ENCODE data around the gene ABLIM2.

Gene ABLIM2

GRCh38 chr4:8115916-8116315 lies 42.7 kb downstream of the ABLIM2 start:
- DNase-seq, result no peak

DNA sequence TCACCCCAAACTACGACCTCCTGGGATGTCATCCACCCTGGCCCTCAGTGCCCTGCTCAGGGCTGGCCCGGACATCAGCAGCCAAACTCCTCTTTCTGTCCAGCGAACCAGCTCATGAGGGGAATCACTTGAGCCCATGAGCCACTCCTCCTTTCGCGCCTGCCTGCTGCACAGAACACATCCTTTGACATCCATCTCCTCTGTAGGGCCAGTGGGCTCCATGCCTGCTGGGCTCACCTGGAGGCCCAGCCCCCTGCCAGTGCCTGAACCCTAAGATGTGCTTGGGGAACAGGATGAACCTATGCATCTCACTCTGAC lies 43.5 kb downstream of the ABLIM2 start:
- DNase-seq, result no peak

- DNase-seq, result no peak
Measured at GRCh38 chr4:8114456-8115202, 44.0 kb downstream of the ABLIM2 start.

DNA sequence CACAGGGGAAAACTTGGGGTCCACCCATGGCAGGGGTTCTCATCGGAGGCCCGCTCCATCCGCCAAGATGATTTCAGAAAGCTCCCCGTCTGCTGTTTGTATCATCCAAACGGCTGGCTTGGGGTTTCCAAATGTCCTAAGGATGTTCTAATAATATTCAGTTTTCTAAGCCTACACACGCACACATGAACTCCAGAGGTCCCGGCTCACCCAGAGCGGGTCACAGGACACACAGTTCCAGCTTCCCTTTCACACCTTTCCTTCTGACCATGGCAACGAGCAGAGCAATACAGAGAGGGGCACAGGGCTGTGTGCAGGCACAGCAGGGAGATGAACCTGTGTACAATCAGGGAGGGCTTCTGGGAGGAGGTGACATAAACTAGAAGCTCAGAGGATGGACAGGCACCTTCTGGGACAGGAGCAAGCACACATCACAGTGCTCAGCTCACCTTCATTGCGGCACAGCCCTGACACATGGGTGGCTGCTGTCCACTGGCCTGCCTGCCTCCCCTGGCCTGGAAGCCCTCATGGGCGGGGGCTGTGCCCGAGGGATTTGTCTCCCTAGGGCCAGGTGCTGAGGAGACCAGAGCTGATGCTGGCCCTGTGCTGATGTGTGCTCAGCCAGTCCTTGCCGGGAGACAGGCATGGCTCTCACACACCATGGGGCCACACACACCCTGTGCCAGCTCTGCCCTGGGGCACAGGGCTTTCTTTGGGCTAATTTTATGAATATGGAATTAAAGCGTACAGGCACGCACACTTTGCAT lies 44.8 kb downstream of the ABLIM2 start:
- DNase-seq, result no peak

DNA sequence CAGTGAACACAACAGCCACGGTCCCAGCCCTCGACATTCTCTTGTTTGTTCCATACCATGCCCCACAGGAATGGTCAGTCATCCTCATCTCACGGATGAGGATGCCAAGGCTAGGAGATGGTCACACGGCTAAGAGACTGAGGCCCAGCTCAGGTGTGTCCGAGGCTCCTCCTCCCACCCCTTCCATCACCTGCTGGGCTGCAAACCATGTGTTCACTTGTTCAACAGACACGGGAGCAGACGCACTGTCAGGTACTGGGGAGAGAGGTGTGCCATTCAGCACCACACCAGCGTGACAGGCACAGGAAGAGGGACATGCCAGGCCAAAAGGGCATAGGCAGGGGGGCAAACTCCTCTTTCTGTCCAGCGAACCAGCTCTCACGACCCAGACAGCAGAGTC lies 45.9 kb downstream of the ABLIM2 start:
- no peak for DNase-seq

GRCh38 chr4:8112036-8112576 lies 46.5 kb downstream of the ABLIM2 start:
- DNase-seq, result no peak

DNA sequence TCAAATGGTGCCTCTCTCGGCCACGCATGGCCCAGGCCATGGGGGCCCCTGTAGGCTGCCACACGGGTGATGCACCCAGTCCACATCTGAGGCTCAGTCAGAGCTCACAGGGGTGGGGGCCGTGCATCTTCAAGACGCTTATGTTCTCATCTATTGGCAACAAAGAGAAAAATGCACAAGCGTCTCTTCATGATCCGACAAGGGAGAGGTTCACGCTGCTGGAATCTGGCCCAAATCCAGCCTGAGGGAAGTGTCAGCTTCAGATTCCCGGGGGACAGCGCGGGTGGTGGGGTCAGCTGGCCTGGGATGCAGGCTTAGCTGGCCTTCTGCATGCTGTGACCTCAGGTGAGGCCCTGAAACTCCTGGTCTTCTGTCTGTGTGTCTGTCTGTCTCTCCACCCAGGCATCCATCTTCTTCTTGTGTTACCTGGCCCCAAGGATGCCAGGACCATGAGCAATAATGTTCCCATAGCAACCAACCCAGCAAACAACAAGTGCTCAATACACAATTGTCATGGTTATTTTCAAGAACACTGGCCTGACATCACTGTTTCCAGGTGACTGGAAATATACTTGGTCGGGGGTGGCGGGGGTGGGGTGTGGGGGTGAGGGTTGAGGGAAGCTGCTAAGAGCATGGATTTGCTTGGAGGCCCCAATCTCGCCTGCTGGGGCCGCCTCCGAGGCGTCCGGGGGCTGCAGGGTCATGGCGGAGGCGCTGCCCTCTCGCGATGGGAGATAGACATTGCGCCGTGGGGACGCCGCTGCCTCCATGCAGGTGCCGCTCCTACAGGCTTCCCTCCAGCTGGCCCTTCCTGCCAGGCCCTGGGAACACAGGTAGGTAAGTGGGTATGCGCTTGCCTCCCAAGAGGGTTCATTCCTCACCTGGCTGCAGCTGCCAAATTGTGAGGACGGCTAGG lies 48.3 kb downstream of the ABLIM2 start:
- no peak for DNase-seq

- no peak for DNase-seq
Measured at GRCh38 chr4:8109406-8110065, 49.1 kb downstream of the ABLIM2 start.

- no peak for DNase-seq
Measured at GRCh38 chr4:8108991-8109390, 49.6 kb downstream of the ABLIM2 start.

GRCh38 chr4:8108261-8108660 lies 50.4 kb downstream of the ABLIM2 start:
- no peak for DNase-seq

GRCh38 chr4:8107146-8107657 lies 51.4 kb downstream of the ABLIM2 start:
- no peak for DNase-seq

DNA sequence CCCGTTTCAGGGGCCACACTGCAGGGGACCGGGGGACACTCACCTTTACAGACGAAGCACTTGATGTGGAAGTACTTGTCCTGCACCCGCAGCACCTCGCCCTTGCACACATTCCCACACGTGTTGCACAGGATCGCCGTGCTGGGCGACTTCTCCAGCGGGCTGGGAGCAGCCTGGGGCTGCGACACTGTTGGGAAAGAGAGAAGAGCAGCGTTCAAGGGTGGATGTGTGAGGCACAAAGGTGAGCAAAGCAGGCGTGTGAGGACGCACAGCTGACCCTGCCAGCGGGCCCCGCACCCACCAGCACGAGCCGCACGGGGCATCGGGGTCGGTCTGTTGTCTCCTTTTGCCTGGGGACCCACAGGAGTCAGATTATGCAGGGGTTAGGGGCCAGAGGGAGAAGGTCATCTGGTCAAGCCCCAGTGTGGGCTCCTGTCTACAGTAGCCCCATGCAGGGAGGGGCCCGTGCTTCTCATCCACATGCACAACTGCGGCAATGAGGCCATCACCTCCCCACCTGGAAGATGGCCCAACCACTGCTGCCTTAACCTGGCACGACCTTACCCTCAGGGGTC lies 52.1 kb downstream of the ABLIM2 start:
- no peak for DNase-seq

GRCh38 chr4:8105306-8106100 lies 53.1 kb downstream of the ABLIM2 start:
- DNase-seq, result no peak

DNA sequence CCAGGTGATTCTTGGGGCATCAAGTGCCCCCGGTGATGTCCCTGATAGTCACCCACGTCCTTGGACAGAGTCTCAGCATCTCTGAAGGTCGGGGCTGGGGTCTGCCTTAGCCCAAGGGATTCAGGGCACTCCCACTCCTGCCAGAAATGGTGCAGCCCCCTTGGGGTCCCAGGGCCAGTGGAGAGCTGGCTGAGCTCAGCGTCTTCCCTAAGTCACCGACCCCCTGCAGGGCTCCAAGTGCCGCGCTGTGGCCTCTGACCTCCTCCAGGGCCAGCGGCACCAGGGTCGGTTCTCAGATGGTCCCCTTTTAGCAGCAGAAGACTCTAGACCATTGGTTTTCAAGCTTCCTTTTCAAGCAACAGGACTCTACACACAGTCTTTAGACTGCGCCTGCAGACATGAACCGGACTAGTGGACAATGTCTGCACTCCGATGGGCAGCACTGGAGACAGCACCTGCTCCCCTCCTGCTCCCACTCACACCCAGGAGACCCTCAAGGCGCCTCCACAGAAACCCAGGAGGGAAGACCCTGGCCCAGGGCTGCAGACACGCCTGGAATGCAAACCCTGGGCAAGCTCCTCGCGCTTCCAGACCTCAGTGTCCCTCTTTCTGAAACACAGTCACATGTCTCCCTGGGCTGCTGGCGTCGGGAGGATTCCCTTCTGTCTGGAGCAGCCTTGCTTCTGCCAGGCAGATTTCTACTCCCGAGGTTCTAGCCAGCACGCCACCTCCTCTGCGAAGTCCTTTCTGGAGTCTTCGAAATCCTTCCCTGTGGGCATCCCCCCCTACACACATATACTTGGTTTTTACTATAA lies 53.9 kb downstream of the ABLIM2 start:
- DNase-seq, result no peak

DNA sequence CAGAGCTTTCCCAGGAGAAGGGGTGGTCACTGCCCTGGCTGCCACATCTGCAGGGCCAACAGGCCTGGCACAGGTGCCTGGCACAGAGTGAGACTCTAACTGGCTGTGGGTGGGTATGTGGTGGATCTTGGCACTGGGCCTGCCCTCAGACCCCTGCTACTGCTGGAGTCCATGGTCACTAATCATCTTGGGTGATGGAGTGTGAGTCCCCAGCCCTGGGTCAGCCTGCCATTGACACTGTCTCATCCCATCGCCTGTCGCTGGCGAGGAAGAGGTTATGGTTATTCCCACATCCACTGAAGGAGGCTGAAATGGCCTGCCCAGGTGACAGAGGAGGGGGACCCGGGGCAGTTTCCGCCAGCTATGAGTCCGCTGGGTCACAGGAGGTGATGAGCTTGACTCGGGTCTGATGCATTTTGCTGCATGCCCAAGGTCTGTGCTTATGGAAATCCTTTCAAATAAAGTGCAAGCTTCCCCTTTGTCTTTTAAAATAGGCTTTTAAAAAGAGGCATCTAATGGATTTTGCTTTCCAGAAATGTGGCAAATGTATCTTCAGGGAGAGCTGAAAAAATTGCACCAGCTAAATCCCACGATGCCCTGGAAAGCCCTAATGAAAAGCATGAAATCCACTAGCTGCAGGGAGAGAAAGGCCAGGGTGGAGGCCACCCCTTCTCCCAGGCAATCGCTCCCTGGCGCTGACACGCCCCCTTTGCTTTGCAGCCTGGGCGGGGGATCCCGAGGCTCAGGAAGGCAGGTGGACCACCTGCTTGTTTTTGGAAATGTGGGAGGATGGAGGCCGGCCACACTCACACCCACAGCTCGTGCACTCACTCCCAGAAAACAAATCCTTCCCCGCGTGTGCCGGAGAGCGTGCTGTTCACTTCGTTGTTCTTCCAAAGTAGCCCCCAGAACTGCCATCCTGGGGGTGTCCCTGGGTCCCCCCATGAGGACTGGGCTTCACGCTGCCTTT lies 54.9 kb downstream of the ABLIM2 start:
- DNase-seq, result no peak

GRCh38 chr4:8102831-8103230 lies 55.8 kb downstream of the ABLIM2 start:
- DNase-seq, result no peak

DNA sequence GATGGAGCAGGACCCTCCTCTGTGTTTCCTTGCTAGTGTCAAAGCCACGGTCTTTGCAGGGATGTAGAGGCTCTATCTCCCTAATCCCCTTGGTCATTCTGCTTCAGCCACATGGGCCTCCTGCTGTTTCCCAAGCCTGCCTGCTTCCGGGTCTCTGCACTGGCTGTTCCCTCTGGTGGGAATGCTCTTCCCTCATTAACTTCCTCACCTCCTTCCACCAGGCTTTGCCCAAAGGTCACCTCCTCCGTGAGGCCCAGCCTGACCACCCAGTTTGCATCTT lies 56.6 kb downstream of the ABLIM2 start:
- DNase-seq, result no peak

DNA sequence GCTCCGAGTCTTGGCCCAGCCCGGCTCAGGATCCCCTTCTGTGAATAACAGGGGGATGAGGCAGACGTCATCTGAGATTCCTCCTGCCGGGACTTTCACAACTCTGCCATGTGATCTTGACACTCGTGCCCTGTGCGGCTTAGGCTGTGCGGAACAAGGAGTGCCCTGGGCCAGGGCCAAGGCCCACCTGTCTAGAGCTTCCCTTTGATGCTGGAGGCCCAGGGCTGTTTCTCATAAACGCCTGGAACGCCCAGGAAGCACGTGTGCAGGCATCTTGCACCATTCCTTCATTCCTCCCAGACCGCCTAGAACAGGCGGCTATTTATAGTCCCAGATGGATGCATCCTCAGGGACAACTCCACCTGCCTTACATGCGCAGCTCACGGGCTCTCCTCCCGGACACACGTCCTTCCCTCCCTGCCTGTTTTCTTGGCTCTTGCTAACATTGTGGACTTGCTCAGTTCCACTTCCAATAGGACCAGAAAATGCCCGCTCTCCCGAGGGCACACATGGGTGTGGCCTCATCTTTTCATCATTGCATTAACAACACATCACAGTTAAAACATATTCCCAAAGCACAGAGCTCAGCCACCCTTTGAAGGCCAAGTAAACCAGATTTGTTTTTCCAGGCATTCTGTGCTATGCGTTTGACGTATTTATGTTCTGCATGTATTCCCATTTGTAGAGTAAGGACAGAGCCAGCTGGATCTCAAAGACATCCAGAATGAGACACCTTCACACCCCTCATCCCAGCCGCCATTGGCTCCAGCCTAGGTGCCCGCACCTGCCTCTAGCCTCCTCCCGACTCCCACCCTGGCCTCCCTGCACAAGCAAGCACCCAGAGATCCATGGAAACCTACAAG lies 57.2 kb downstream of the ABLIM2 start:
- DNase-seq, result no peak
